WTC11 (cell line): Measurements from ENCODE around the gene CBLB. TPM values are rescaled to one million over a fixed set of nuclear protein-coding genes. Genes with fewer than 3 reads are reported as not detected.

Source experiments
- ATAC-seq: fragments of 200-7000 bp; cut with Tn5 transposase; 2 replicates; pipeline ENCODE4 v1.10.0; 2021; ENCODE audit warnings: mild to moderate bottlenecking, moderate library complexity
- CTCF ChIA-PET: fragments of 300-600 bp; sonication (Branson Sonifier 250); formaldehyde crosslinking; loops from one replicate; lab custom pipeline; 2021; ENCODE audit warnings: antibody characterized with exemption; lab: Charles Lee
- POLR2A ChIA-PET: fragments of 350-600 bp; sonication (Branson Sonifier 250); formaldehyde crosslinking; loops from one replicate; lab custom pipeline; 2021; ENCODE audit warnings: antibody characterized with exemption; lab: Charles Lee
- DNase-seq: peaks from one replicate; pipeline ENCODE4 v3.0.0; 2021; ENCODE audit warnings: low spot score
- H3K27ac Mint-ChIP-seq: 2 replicates; pipeline ENCODE4 v1.8.0; 2021; ENCODE audit warnings: mixed read lengths
- H3K27me3 Mint-ChIP-seq: 2 replicates; pipeline ENCODE4 v1.8.0; 2021; ENCODE audit warnings: low read depth, mild to moderate bottlenecking, moderate library complexity, mixed read lengths
- H3K36me3 Mint-ChIP-seq: 2 replicates; pipeline ENCODE4 v1.8.0; 2021; ENCODE audit warnings: mixed read lengths
- H3K4me1 Mint-ChIP-seq: 2 replicates; pipeline ENCODE4 v1.8.0; 2022; ENCODE audit warnings: mixed read lengths
- H3K4me3 Mint-ChIP-seq: 2 replicates; pipeline ENCODE4 v1.8.0; 2021; ENCODE audit warnings: mild to moderate bottlenecking, moderate library complexity, mixed read lengths
- H3K9me3 Mint-ChIP-seq: 2 replicates; pipeline ENCODE4 v1.8.0; 2021; ENCODE audit warnings: mixed read lengths
- CBFB ChIP-seq: sonication (generic); formaldehyde crosslinking; IDR thresholded peaks from 2 replicates; pipeline ENCODE4 v1.8.1; 2022; ENCODE audit warnings: mild to moderate bottlenecking, low read depth, missing genetic modification reagents
- CREB1 ChIP-seq: sonication (generic); formaldehyde crosslinking; IDR thresholded peaks from 2 replicates; pipeline ENCODE4 v1.8.0; 2023; ENCODE audit warnings: mild to moderate bottlenecking, missing genetic modification reagents
- FOXK1 ChIP-seq: sonication (generic); formaldehyde crosslinking; IDR thresholded peaks from 2 replicates; pipeline ENCODE4 v1.8.0; 2022; ENCODE audit warnings: mild to moderate bottlenecking, moderate library complexity, missing genetic modification reagents
- FOXP1 ChIP-seq: sonication (generic); formaldehyde crosslinking; IDR thresholded peaks from 2 replicates; pipeline ENCODE4 v1.8.0; 2022; ENCODE audit warnings: missing genetic modification reagents, mild to moderate bottlenecking, moderate library complexity, borderline replicate concordance
- IRF2 ChIP-seq: sonication (generic); formaldehyde crosslinking; IDR thresholded peaks from 2 replicates; pipeline ENCODE4 v1.8.0; 2022; ENCODE audit warnings: low read depth, missing genetic modification reagents, borderline replicate concordance
- MYBL2 ChIP-seq: sonication (generic); formaldehyde crosslinking; IDR thresholded peaks from 2 replicates; pipeline ENCODE4 v1.8.1; 2023; ENCODE audit warnings: mild to moderate bottlenecking, moderate library complexity, missing genetic modification reagents
- NR3C1 ChIP-seq: sonication (generic); formaldehyde crosslinking; conservative IDR thresholded peaks from 2 replicates; pipeline ENCODE4 v1.8.1; 2023; ENCODE audit warnings: low read depth, mild to moderate bottlenecking, missing genetic modification reagents
- SMAD3 ChIP-seq: sonication (generic); formaldehyde crosslinking; IDR thresholded peaks from 2 replicates; pipeline ENCODE4 v1.8.0; 2022; ENCODE audit warnings: missing genetic modification reagents, mild to moderate bottlenecking, borderline replicate concordance
- SOX15 ChIP-seq: fragments of 250-450 bp; sonication (Bioruptor Pico); IDR thresholded peaks from 2 replicates; pipeline ENCODE4 v1.9.0; 2021; ENCODE audit warnings: mild to moderate bottlenecking
- TP53 ChIP-seq: sonication (generic); formaldehyde crosslinking; IDR thresholded peaks from 2 replicates; pipeline ENCODE4 v1.8.1; 2023; ENCODE audit warnings: mild to moderate bottlenecking, missing genetic modification reagents
- ZNF138 ChIP-seq: sonication (generic); formaldehyde crosslinking; conservative IDR thresholded peaks from 2 replicates; pipeline ENCODE4 v1.8.1; 2022; ENCODE audit warnings: mild to moderate bottlenecking, moderate library complexity, missing genetic modification reagents
- ZNF396 ChIP-seq: fragments of 250-450 bp; sonication (Bioruptor Pico); IDR thresholded peaks from 2 replicates; pipeline ENCODE4 v1.8.0; 2021; ENCODE audit warnings: mild to moderate bottlenecking, moderate library complexity, borderline replicate concordance
- ZNF671 ChIP-seq: fragments of 250-450 bp; sonication (Bioruptor Pico); IDR thresholded peaks from 2 replicates; pipeline ENCODE4 v1.8.0; 2021; ENCODE audit warnings: mild to moderate bottlenecking
- total RNA-seq: library from RNA; stranded (reverse); gene quantifications from 3 replicates; pipeline ENCODE4 v1.2.3, GENCODE V29; 2021
- TF ChIP-seq, protein P1 (sequence below): sonication (generic); formaldehyde crosslinking; IDR thresholded peaks from 2 replicates; pipeline ENCODE4 v1.8.1; 2023; ENCODE audit warnings: mild to moderate bottlenecking, missing genetic modification reagents, borderline replicate concordance
- TF ChIP-seq, protein P2 (sequence below): sonication (generic); formaldehyde crosslinking; IDR thresholded peaks from 2 replicates; pipeline ENCODE4 v1.8.0; 2022; ENCODE audit warnings: mild to moderate bottlenecking, missing genetic modification reagents
- TF ChIP-seq, protein P3 (sequence below): sonication (generic); formaldehyde crosslinking; IDR thresholded peaks from 2 replicates; pipeline ENCODE4 v1.8.1; 2022; ENCODE audit warnings: low read depth, mild to moderate bottlenecking, moderate library complexity, missing genetic modification reagents, borderline replicate concordance
- TF ChIP-seq, protein P4 (sequence below): sonication (generic); formaldehyde crosslinking; IDR thresholded peaks from 2 replicates; pipeline ENCODE4 v1.8.1; 2023; ENCODE audit warnings: mild to moderate bottlenecking, missing genetic modification reagents, moderate library complexity
- TF ChIP-seq, protein P5 (sequence below): sonication (generic); formaldehyde crosslinking; IDR thresholded peaks from 2 replicates; pipeline ENCODE4 v1.8.1; 2022; ENCODE audit warnings: low read depth, missing genetic modification reagents, borderline replicate concordance
- TF ChIP-seq, protein P6 (sequence below): sonication (generic); formaldehyde crosslinking; conservative IDR thresholded peaks from 2 replicates; pipeline ENCODE4 v1.8.1; 2022; ENCODE audit warnings: mild to moderate bottlenecking, missing genetic modification reagents
- TF ChIP-seq, protein P7 (sequence below): sonication (generic); formaldehyde crosslinking; IDR thresholded peaks from 2 replicates; pipeline ENCODE4 v1.8.1; 2022; ENCODE audit warnings: mild to moderate bottlenecking, moderate library complexity, missing genetic modification reagents

The CBLB gene
- total RNA-seq, 1 experiment from 2014 or later: 19.8 TPM

DNA sequence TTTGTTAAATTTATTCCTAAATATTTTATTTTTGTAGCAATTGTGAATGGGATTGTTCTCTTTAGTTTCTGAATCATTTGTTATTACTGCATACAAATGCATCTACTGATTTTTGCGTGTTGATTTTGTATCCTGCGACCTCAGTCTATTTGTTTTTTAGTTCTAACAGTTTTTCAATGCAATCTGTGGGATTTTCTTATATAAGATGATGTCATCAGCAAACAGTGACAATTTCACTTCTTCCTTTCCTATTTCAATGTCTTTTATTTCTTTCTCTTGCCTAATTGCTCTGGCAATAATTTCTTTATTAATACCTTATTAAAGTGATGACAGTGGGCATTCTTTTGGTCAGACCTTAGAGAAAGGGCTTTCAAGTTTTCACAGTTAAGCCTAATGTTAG, 48.0 kb upstream of the CBLB start:
- H3K4me3 Mint-ChIP-seq: no peak overlapping the region
- no peaks in the 10 kb centered on the region for H3K4me1 Mint-ChIP-seq
- CTCF ChIA-PET: no interaction called here
- no peaks in the 10 kb centered on the region; the same call in 1 of the 2 replicates for H3K27me3 Mint-ChIP-seq
- POLR2A ChIA-PET: no interaction called here
- ATAC-seq: no peak
- H3K36me3 Mint-ChIP-seq: peaks cover 15% of the 10 kb centered on the region; the same call in 1 of the 2 replicates
- no peak for DNase-seq
- no peak overlapping the region for H3K27ac Mint-ChIP-seq
- TF ChIP-seq SOX15: no peak
- TF ChIP-seq, protein P1, sequence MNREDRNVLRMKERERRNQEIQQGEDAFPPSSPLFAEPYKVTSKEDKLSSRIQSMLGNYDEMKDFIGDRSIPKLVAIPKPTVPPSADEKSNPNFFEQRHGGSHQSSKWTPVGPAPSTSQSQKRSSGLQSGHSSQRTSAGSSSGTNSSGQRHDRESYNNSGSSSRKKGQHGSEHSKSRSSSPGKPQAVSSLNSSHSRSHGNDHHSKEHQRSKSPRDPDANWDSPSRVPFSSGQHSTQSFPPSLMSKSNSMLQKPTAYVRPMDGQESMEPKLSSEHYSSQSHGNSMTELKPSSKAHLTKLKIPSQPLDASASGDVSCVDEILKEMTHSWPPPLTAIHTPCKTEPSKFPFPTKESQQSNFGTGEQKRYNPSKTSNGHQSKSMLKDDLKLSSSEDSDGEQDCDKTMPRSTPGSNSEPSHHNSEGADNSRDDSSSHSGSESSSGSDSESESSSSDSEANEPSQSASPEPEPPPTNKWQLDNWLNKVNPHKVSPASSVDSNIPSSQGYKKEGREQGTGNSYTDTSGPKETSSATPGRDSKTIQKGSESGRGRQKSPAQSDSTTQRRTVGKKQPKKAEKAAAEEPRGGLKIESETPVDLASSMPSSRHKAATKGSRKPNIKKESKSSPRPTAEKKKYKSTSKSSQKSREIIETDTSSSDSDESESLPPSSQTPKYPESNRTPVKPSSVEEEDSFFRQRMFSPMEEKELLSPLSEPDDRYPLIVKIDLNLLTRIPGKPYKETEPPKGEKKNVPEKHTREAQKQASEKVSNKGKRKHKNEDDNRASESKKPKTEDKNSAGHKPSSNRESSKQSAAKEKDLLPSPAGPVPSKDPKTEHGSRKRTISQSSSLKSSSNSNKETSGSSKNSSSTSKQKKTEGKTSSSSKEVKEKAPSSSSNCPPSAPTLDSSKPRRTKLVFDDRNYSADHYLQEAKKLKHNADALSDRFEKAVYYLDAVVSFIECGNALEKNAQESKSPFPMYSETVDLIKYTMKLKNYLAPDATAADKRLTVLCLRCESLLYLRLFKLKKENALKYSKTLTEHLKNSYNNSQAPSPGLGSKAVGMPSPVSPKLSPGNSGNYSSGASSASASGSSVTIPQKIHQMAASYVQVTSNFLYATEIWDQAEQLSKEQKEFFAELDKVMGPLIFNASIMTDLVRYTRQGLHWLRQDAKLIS (CRISPR knock-in tag): no peak
- no peak for TF ChIP-seq FOXK1 (CRISPR knock-in tag)
- TF ChIP-seq, protein P2, sequence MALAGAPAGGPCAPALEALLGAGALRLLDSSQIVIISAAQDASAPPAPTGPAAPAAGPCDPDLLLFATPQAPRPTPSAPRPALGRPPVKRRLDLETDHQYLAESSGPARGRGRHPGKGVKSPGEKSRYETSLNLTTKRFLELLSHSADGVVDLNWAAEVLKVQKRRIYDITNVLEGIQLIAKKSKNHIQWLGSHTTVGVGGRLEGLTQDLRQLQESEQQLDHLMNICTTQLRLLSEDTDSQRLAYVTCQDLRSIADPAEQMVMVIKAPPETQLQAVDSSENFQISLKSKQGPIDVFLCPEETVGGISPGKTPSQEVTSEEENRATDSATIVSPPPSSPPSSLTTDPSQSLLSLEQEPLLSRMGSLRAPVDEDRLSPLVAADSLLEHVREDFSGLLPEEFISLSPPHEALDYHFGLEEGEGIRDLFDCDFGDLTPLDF (CRISPR knock-in tag): no peak
- TF ChIP-seq CBFB (CRISPR knock-in tag): no peak
- TF ChIP-seq FOXP1 (CRISPR knock-in tag): no peak
- TF ChIP-seq MYBL2 (CRISPR knock-in tag): no peak
- H3K9me3 Mint-ChIP-seq: peaks cover 32% of the 10 kb centered on the region

DNA sequence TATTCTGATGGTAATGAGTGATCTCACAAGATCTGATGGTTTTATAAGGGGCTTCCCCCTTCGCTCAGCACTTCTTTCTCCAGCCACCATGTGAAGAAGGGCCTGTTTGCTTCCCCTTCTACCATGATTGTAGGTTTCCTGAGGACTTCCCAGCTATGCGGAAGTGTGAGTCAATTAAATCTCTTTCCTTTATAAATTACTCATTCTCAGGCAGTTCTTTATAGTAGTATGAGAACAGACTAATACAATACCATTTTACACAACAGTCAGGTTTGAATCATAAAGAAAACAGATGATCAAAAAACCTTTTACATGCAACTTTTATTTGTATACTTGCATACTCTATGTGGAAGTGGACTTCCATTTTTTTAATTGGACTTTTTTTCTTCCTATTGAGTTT, 46.7 kb upstream of the CBLB start:
- Mint-ChIP-seq H3K36me3 (peaks cover 11% of the 10 kb centered on the region; the same call in 1 of the 2 replicates), H3K4me1 (no peaks in the 10 kb centered on the region)
- ATAC-seq: no peak
- POLR2A ChIA-PET: no interaction called here
- TF ChIP-seq, protein P3, sequence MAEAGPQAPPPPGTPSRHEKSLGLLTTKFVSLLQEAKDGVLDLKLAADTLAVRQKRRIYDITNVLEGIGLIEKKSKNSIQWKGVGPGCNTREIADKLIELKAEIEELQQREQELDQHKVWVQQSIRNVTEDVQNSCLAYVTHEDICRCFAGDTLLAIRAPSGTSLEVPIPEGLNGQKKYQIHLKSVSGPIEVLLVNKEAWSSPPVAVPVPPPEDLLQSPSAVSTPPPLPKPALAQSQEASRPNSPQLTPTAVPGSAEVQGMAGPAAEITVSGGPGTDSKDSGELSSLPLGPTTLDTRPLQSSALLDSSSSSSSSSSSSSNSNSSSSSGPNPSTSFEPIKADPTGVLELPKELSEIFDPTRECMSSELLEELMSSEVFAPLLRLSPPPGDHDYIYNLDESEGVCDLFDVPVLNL (CRISPR knock-in tag): no peak
- TF ChIP-seq NR3C1 (CRISPR knock-in tag): no peak
- TF ChIP-seq, all 79 proteins: peak for 0
- CTCF ChIA-PET: no interaction called here
- no peak for DNase-seq
- no peak overlapping the region for H3K4me3 Mint-ChIP-seq
- H3K9me3 Mint-ChIP-seq: peaks cover 24% of the 10 kb centered on the region
- no peak overlapping the region for H3K27ac Mint-ChIP-seq
- no peaks in the 10 kb centered on the region; the same call in 1 of the 2 replicates for H3K27me3 Mint-ChIP-seq

DNA sequence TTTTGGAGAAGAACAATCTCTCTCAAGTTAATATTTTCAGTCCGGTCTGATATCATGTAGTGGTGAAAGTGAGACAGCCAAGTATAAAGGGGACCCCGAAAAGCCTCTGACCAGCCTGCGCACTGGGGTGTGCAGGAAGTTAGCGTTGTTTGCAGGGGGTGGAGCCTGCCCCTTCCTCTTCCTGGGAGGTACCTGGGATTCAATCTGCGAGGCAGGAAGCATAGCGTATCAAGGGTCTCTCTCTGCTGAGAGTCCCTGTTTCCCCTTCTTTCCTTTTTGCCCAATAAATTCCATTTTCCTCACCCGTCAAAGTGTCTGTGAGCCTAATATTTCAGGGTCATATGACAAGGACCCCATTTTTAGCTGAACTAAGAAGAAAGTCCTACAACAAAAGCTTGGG, 44.8 kb upstream of the CBLB start:
- ATAC-seq: no peak
- DNase-seq: no peak
- no peak overlapping the region for H3K27ac Mint-ChIP-seq
- TF ChIP-seq, protein P4, sequence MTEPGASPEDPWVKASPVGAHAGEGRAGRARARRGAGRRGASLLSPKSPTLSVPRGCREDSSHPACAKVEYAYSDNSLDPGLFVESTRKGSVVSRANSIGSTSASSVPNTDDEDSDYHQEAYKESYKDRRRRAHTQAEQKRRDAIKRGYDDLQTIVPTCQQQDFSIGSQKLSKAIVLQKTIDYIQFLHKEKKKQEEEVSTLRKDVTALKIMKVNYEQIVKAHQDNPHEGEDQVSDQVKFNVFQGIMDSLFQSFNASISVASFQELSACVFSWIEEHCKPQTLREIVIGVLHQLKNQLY (CRISPR knock-in tag): no peak
- peaks cover 10% of the 10 kb centered on the region for H3K9me3 Mint-ChIP-seq
- ChIA-PET POLR2A (no interaction called here), CTCF (no interaction called here)
- no peak overlapping the region for H3K4me3 Mint-ChIP-seq
- H3K4me1 Mint-ChIP-seq: no peaks in the 10 kb centered on the region
- H3K27me3 Mint-ChIP-seq: no peaks in the 10 kb centered on the region
- H3K36me3 Mint-ChIP-seq: no peaks in the 10 kb centered on the region; the same call in 1 of the 2 replicates

DNA sequence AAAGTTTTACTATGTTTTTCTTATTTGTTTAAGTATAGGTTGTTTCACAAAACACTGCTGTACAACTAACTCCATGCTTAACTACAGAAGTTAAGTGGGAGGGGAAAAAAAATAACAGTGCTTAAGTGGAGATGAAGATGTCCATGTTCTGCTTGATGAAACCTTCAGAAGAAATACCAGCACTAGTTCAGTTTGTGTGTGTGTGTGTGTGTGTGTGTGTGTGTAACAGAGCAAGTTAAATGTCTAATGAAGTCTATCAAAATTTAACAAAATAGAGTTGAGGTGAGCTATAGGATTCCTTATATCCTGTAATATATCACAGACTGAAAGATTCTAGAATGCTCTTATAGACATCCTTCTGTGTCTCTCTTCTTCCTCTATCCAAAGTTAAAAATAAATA, 44.1 kb upstream of the CBLB start:
- CTCF ChIA-PET: no interaction called here
- POLR2A ChIA-PET: no interaction called here
- TF ChIP-seq, protein P5, sequence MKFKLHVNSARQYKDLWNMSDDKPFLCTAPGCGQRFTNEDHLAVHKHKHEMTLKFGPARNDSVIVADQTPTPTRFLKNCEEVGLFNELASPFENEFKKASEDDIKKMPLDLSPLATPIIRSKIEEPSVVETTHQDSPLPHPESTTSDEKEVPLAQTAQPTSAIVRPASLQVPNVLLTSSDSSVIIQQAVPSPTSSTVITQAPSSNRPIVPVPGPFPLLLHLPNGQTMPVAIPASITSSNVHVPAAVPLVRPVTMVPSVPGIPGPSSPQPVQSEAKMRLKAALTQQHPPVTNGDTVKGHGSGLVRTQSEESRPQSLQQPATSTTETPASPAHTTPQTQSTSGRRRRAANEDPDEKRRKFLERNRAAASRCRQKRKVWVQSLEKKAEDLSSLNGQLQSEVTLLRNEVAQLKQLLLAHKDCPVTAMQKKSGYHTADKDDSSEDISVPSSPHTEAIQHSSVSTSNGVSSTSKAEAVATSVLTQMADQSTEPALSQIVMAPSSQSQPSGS (CRISPR knock-in tag): no peak
- TF ChIP-seq SMAD3 (no peak), TP53 (CRISPR knock-in tag) (no peak), ZNF396 (no peak), CREB1 (CRISPR knock-in tag) (no peak), IRF2 (no peak), ZNF138 (no peak), ZNF671 (CRISPR knock-in tag) (no peak), CBFB (CRISPR knock-in tag) (no peak)
- TF ChIP-seq, protein P6, sequence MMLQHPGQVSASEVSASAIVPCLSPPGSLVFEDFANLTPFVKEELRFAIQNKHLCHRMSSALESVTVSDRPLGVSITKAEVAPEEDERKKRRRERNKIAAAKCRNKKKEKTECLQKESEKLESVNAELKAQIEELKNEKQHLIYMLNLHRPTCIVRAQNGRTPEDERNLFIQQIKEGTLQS (CRISPR knock-in tag): no peak
- TF ChIP-seq, protein P7, sequence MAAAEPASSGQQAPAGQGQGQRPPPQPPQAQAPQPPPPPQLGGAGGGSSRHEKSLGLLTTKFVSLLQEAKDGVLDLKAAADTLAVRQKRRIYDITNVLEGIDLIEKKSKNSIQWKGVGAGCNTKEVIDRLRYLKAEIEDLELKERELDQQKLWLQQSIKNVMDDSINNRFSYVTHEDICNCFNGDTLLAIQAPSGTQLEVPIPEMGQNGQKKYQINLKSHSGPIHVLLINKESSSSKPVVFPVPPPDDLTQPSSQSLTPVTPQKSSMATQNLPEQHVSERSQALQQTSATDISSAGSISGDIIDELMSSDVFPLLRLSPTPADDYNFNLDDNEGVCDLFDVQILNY: no peak

More for the DNA sequence above, 44.1 kb upstream of the CBLB start:
- H3K36me3 Mint-ChIP-seq: no peaks in the 10 kb centered on the region; the same call in 1 of the 2 replicates
- H3K4me3 Mint-ChIP-seq: no peak overlapping the region
- no peaks in the 10 kb centered on the region for H3K4me1 Mint-ChIP-seq
- ATAC-seq (no peak), DNase-seq (no peak)
- H3K27ac Mint-ChIP-seq: no peak overlapping the region
- H3K27me3 Mint-ChIP-seq: no peaks in the 10 kb centered on the region
- H3K9me3 Mint-ChIP-seq: peaks cover 10% of the 10 kb centered on the region
